Measurements from ENCODE around the gene SLC5A2.

- TF ChIP-seq CTCF (IDR thresholded peaks at IDR 0.05) (no peak), POLR2A (IDR thresholded peaks at IDR 0.05) (no peak), POLR2AphosphoS5 (IDR thresholded peaks at IDR 0.05) (no peak)
Observed at GRCh38 chr16:31501226-31501965, 18.5 kb downstream of the SLC5A2 start.
